ENCODE results near the gene IFNA5. TPM values are rescaled to one million over a fixed set of nuclear protein-coding genes. Genes with fewer than 3 reads are reported as not detected.

The IFNA5 gene
- polyA plus RNA-seq, 2 of the 4 experiments (the other 2 are of a cell fraction), result not detected

DNA sequence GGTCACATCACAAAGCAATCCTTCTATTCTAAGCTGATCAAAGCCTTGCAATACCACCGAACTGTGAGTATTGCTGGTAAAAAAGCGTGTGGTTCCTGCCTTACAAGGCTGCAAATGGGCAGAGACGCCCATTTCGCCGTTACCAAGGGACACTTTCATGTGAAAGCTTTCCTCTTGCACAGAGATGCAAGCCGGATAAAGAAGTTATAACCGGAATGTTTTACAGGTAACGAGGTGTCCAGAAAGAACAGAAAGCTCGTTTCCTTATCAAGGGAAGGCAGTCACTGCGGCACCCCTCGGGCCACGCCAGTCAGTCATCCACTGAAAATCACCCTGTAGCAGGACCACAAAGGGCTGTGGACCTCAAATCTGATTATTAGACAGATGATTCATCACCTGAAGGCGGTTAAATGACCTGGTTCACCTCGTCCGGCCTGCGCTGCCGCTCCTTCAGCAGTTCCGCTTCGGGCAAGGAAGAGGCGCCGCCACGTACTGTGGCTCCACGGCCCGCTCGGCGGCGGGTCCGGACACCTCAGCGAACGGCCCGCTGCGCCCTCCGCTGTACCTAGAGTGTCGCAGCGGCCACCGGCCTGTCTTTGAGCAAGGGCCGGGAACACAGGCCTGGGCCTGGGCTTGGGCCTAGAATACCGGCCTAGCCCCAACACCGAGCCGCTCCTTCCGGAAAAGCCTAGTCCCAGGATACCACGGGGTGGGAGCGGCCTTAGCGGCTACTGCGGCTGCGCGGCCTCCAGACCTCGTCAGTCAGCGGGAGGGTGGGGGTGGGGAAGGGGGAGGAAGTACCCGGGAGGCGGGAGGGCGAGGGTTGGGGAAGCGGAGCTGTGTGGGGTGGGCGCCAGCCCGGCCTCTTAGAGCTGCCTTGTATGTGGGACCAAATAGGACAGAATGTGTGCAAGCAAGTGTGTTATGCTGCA, 29.9 kb upstream of the IFNA5 start, which contains the start of gene KLHL9 (continued):
- TF ChIP-seq, protein P1, sequence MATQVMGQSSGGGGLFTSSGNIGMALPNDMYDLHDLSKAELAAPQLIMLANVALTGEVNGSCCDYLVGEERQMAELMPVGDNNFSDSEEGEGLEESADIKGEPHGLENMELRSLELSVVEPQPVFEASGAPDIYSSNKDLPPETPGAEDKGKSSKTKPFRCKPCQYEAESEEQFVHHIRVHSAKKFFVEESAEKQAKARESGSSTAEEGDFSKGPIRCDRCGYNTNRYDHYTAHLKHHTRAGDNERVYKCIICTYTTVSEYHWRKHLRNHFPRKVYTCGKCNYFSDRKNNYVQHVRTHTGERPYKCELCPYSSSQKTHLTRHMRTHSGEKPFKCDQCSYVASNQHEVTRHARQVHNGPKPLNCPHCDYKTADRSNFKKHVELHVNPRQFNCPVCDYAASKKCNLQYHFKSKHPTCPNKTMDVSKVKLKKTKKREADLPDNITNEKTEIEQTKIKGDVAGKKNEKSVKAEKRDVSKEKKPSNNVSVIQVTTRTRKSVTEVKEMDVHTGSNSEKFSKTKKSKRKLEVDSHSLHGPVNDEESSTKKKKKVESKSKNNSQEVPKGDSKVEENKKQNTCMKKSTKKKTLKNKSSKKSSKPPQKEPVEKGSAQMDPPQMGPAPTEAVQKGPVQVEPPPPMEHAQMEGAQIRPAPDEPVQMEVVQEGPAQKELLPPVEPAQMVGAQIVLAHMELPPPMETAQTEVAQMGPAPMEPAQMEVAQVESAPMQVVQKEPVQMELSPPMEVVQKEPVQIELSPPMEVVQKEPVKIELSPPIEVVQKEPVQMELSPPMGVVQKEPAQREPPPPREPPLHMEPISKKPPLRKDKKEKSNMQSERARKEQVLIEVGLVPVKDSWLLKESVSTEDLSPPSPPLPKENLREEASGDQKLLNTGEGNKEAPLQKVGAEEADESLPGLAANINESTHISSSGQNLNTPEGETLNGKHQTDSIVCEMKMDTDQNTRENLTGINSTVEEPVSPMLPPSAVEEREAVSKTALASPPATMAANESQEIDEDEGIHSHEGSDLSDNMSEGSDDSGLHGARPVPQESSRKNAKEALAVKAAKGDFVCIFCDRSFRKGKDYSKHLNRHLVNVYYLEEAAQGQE (IDR thresholded peaks at IDR 0.05), result no peak
- TF ChIP-seq RNF2 (IDR thresholded peaks at IDR 0.05; ENCODE audit: borderline replicate concordance, low read depth), result no peak
- no peak for TF ChIP-seq FOSL2 (IDR thresholded peaks at IDR 0.05)
- no peak for TF ChIP-seq FOSL2 (CRISPR knock-in tag; IDR thresholded peaks at IDR 0.05)
- peak; percentile 71 for TF ChIP-seq POLR2A (IDR thresholded peaks at IDR 0.05; ENCODE audit: low read length)
- TF ChIP-seq EHMT2 (IDR thresholded peaks at IDR 0.05; ENCODE audit: low read depth), result no peak
- TF ChIP-seq, protein P2, sequence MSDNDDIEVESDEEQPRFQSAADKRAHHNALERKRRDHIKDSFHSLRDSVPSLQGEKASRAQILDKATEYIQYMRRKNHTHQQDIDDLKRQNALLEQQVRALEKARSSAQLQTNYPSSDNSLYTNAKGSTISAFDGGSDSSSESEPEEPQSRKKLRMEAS (IDR thresholded peaks at IDR 0.05), result peak; percentile 74
- TF ChIP-seq, protein P3, sequence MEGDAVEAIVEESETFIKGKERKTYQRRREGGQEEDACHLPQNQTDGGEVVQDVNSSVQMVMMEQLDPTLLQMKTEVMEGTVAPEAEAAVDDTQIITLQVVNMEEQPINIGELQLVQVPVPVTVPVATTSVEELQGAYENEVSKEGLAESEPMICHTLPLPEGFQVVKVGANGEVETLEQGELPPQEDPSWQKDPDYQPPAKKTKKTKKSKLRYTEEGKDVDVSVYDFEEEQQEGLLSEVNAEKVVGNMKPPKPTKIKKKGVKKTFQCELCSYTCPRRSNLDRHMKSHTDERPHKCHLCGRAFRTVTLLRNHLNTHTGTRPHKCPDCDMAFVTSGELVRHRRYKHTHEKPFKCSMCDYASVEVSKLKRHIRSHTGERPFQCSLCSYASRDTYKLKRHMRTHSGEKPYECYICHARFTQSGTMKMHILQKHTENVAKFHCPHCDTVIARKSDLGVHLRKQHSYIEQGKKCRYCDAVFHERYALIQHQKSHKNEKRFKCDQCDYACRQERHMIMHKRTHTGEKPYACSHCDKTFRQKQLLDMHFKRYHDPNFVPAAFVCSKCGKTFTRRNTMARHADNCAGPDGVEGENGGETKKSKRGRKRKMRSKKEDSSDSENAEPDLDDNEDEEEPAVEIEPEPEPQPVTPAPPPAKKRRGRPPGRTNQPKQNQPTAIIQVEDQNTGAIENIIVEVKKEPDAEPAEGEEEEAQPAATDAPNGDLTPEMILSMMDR (IDR thresholded peaks at IDR 0.05), result no peak
- TF ChIP-seq MYC (IDR thresholded peaks at IDR 0.05; ENCODE audit: borderline replicate concordance, low read length), result peak; percentile 57; the same call in 1 of the 2 replicates
- no peak for TF ChIP-seq KDM5A (IDR thresholded peaks at IDR 0.05)
- TF ChIP-seq RARB (CRISPR knock-in tag; IDR thresholded peaks at IDR 0.05), result no peak
- peak; percentile 96 for TF ChIP-seq PHF8 (IDR thresholded peaks at IDR 0.05; ENCODE audit: borderline replicate concordance, low read depth)
- no peak for TF ChIP-seq SMC3 (IDR thresholded peaks at IDR 0.05)
- TF ChIP-seq ESRRA (IDR thresholded peaks at IDR 0.05; ENCODE audit: borderline replicate concordance, low read length), result no peak
- TF ChIP-seq, protein P4, sequence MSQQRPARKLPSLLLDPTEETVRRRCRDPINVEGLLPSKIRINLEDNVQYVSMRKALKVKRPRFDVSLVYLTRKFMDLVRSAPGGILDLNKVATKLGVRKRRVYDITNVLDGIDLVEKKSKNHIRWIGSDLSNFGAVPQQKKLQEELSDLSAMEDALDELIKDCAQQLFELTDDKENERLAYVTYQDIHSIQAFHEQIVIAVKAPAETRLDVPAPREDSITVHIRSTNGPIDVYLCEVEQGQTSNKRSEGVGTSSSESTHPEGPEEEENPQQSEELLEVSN (IDR thresholded peaks at IDR 0.05; ENCODE audit: borderline replicate concordance, low read depth), result peak; percentile 45; the same call in 1 of the 2 replicates
- TF ChIP-seq CHD4 (IDR thresholded peaks at IDR 0.05; ENCODE audit: borderline replicate concordance), result no peak
- TF ChIP-seq, protein P5, sequence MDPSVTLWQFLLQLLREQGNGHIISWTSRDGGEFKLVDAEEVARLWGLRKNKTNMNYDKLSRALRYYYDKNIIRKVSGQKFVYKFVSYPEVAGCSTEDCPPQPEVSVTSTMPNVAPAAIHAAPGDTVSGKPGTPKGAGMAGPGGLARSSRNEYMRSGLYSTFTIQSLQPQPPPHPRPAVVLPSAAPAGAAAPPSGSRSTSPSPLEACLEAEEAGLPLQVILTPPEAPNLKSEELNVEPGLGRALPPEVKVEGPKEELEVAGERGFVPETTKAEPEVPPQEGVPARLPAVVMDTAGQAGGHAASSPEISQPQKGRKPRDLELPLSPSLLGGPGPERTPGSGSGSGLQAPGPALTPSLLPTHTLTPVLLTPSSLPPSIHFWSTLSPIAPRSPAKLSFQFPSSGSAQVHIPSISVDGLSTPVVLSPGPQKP (IDR thresholded peaks at IDR 0.05; ENCODE audit: low read depth, low read length), result no peak
- TF ChIP-seq TFCP2L1 (CRISPR knock-in tag; IDR thresholded peaks at IDR 0.05), result peak; percentile 61; the same call in 1 of the 2 replicates

DNA sequence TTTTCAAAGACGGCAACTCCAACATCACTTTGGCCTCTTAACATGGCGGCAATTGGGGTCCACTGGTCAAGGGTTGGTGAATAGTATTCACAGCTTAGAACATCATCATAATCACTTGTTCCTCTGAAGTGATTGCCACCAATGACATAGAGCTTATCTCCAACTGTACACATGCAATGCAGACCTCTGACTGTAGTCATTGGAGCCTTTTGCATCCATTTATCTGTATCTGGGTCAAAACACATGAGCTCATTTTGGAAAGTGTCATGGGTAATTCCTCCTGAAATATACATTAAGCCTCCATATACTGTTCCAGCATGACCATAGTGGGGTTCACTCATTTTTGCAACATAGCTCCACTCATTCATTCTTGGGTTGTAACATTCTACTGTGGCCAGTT, 28.1 kb upstream of the IFNA5 start:
- ChIA-PET CTCF (interaction anchor here (1.4 to 8.3 kb wide), 2 partner anchors 15 to 62 kb away, joined by 6 to 65 read pairs; no protein-coding TSS in a partner anchor), POLR2A (no interaction called here)
- DNase-seq (ENCODE audit: low read depth in 1 of 2, low spot score in 1 of 2) (no peak), FAIRE-seq (peak; percentile 65), ATAC-seq (no peak)
- Histone ChIP-seq H3K9me3 (no peaks in the 10 kb centered on the region), H3K4me2 (peak overlapping the region; percentile 66), H3K4me1 (peaks cover 36% of the 10 kb centered on the region), H3K4me3 (no peak overlapping the region), H3K27ac (no peak overlapping the region)
- WGBS (ENCODE audit: missing lambda C conversion rate), result 97% methylated on average over 2 of the region's 2 CpGs
- TF ChIP-seq GATA3 (IDR thresholded peaks at IDR 0.05; ENCODE audit: borderline replicate concordance) (no peak), KDM5A (IDR thresholded peaks at IDR 0.05) (no peak), HDAC2 (IDR thresholded peaks at IDR 0.05) (no peak), CHD4 (IDR thresholded peaks at IDR 0.05; ENCODE audit: borderline replicate concordance) (no peak), CBX8 (IDR thresholded peaks at IDR 0.05) (no peak), POLR2AphosphoS2 (conservative IDR thresholded peaks at IDR 0.05; ENCODE audit: low read length) (no peak), PHF8 (IDR thresholded peaks at IDR 0.05; ENCODE audit: borderline replicate concordance, low read depth) (no peak), JUNB (IDR thresholded peaks at IDR 0.05) (no peak), RFX5 (IDR thresholded peaks at IDR 0.05) (no peak), HOXB5 (CRISPR knock-in tag; IDR thresholded peaks at IDR 0.05) (no peak), CEBPB (IDR thresholded peaks at IDR 0.05) (no peak), EHMT2 (IDR thresholded peaks at IDR 0.05; ENCODE audit: low read depth) (no peak), ZC3H11A (IDR thresholded peaks at IDR 0.05) (no peak)
- TF ChIP-seq, protein P6, sequence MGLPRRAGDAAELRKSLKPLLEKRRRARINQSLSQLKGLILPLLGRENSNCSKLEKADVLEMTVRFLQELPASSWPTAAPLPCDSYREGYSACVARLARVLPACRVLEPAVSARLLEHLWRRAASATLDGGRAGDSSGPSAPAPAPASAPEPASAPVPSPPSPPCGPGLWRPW (IDR thresholded peaks at IDR 0.05), result no peak
- TF ChIP-seq, protein P3 (IDR thresholded peaks at IDR 0.05), result no peak

Data from A549 (cell line).